ENCODE data around the gene PI4KB. TPM values are rescaled to one million over a fixed set of nuclear protein-coding genes. Genes with fewer than 3 reads are reported as not detected.

The PI4KB gene
- total and polyA plus RNA-seq, 9 of the 15 experiments (the other 6 are each of a cell fraction or from before 2014, with no cell fraction given) = 3.1 to 65.4 (median 45.1) TPM

- peak; percentile 88 for TF ChIP-seq ZBTB40 (IDR thresholded peaks at IDR 0.05)
- no peak for TF ChIP-seq ZBTB40 (CRISPR knock-in tag; IDR thresholded peaks at IDR 0.05)
- TF ChIP-seq TAF9B (IDR thresholded peaks at IDR 0.05; ENCODE audit: partially characterized antibody) = peak; percentile 77
- peak; percentile 96 for TF ChIP-seq STAT6 (CRISPR knock-in tag; IDR thresholded peaks at IDR 0.05)
- TF ChIP-seq BRD9 (IDR thresholded peaks at IDR 0.05; ENCODE audit: low read depth, partially characterized antibody) = peak; percentile 89
- no peak; the same call in 1 of the 2 replicates for TF ChIP-seq HDGF (IDR thresholded peaks at IDR 0.05)
- peak; percentile 77 for TF ChIP-seq PHF8 (IDR thresholded peaks at IDR 0.05; ENCODE audit: borderline replicate concordance, low read length)
- TF ChIP-seq CREM (IDR thresholded peaks at IDR 0.05; ENCODE audit: low read depth) = peak; percentile 94
- peak; percentile 97 for TF ChIP-seq PHF21A (IDR thresholded peaks at IDR 0.05; ENCODE audit: borderline replicate concordance, low read depth)
- peak; percentile 88 for TF ChIP-seq LCOR (CRISPR knock-in tag; IDR thresholded peaks at IDR 0.05)
- peak; percentile 46; the same call in 1 of the 2 replicates for TF ChIP-seq ZBTB43 (CRISPR knock-in tag; IDR thresholded peaks at IDR 0.05)
- 0 out of 4 replicates have a peak, but pooled peaks of 1 of the 2 experiments have one; percentile 26 for TF ChIP-seq TBL1XR1 (IDR thresholded peaks at IDR 0.05; ENCODE audit: low read length in 2 of 2)
- no peak for TF ChIP-seq ZFP30 (CRISPR knock-in tag; IDR thresholded peaks at IDR 0.05; ENCODE audit: borderline replicate concordance)
- TF ChIP-seq MECOM (CRISPR knock-in tag; IDR thresholded peaks at IDR 0.05) = peak; percentile 61; the same call in 1 of the 2 replicates
- no peak for TF ChIP-seq ZNF766 (CRISPR knock-in tag; conservative IDR thresholded peaks at IDR 0.05)
These were observed 45.8 kb downstream of the PI4KB start (continued) for GRCh38 chr1:151281225-151281968.
